Superior temporal gyrus (tissue), 1 donor: ENCODE measurements around the gene FAM174C.

ENCODE experiments used
- DNase-seq: peaks from one replicate; pipeline ENCODE4 v3.0.0-alpha.2; 2016; ENCODE audit errors: extremely low spot score

FAM174C gene

DNA sequence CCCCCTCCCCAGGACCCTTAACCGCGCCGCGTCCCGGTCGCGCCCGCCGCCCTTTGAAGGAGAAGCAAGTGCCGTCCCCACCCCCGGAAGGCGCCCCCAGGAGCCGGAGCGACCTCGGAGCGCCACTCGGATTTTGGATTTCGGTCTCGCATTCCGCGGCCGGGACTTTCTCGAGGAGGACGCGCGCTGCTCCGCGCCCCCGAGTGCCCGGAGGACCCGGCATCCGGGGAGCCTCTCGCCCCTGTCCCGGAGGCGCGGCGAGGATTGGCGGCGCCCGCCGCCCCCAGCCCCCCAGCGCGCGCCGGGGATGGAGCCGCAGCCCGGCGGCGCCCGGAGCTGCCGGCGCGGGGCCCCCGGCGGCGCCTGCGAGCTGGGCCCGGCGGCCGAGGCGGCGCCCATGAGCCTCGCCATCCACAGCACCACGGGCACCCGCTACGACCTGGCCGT, 25.3 kb upstream of the FAM174C start:
- no peak for DNase-seq

DNA sequence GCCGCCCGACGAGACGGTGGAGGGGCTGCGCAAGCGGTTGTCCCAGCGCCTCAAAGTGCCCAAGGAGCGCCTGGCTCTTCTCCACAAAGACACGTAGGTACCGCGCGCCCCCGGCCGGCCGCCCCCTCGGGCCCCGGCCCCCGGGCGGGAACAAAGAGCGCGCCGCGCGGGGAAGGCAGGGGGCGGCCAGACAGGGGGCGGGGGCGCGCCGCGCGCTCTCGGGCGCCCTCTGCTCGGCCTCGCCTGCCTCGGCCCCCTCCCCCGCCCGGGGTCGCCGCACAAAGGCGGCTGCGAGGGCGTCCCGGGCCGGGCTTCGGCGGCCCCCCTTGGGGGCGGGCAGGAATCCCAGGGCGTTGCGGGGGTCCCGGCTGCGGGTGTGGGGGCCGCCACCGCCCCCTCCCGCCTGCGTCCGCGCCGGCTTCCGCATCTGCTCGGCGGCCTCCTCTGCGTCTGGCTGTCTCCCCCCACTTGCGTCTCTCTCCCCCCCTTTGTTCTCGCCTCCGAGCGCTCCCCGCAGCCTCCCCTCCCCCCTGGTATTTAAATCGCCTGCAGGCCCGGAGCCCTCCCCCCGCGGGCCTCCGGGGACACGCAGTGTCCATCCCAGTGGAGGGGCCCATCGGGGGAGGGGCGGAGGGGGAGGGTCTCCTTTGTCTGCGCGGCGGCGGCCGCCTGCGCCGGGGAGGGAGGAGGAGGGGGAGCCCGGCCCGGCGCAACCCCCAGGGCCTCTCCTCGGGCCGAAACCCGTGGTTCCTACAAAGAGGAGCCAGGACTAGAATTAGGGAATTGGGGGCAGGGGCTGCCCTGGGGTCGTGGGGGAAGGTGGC, 24.7 kb upstream of the FAM174C start:
- peak; percentile 30 for DNase-seq

DNA sequence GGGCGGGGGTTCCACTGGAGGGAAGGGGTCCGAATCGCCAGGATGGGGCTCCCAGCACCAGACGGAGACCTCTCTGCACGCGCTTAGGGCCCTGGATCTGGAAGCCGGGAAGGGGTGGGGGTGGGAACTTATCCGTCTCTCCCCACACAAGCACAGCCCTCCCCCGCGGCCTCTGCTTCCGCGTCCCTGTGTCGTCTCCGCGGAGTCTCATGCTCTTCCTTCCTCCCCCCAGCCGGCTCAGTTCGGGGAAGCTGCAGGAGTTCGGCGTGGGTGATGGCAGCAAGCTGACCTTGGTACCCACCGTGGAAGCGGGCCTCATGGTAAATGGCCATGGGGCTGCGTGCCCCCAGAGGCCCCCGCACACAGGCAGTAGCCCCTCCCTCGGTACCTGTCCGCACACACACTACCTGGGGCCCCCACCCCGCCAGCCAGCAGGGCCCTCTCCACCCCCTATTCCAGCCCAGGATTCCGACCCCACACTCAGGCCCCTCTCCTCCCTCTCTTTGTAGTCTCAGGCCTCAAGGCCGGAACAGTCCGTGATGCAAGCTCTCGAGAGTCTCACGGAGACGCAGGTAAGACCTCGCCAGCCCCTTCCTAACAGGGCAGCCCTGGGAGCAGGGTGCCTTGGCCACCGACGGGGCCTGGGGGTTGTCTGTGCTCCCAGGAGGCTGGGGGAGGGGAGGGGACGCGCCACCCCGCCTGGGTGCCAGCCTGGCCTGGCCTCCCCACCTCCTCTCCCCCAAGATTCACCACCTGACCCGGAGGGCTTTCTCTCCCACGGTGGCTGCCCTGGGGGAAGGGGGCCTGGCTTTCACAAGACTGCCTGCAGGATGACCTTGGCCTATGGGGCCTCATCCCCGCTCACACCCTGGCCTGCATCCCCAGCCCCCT, 23.8 kb upstream of the FAM174C start:
- DNase-seq: peak; percentile 60

DNA sequence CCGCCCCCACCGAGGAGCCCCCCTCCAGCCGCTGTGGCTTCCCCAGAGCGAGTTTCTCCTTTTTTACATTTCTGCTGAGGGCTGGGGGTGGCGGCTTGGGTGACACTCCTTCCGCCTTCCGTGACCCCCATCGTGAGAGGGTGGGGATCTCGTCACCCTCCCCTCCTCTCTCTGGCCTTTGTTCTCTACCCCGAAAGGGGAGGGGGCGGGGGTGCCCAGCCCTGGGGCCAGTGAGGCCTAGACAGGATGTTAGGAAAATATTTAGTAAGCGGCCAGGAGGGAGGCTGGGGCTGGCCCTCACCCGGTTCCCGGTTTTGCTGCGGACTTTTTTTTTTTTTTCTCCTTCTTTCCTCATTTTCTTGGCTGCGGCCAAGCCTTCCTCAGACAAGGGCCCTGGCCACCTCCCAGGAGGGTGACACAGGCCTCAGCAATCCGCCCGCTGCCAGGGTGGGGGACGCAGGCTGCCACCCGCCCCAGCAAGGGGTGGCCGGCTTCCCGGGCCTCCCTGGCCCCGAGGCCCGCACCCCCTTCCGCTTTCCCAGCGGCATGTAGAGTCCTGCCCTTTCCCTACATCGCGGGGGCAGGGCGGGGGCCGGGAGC, 23.0 kb upstream of the FAM174C start:
- DNase-seq: peak; percentile 74

DNA sequence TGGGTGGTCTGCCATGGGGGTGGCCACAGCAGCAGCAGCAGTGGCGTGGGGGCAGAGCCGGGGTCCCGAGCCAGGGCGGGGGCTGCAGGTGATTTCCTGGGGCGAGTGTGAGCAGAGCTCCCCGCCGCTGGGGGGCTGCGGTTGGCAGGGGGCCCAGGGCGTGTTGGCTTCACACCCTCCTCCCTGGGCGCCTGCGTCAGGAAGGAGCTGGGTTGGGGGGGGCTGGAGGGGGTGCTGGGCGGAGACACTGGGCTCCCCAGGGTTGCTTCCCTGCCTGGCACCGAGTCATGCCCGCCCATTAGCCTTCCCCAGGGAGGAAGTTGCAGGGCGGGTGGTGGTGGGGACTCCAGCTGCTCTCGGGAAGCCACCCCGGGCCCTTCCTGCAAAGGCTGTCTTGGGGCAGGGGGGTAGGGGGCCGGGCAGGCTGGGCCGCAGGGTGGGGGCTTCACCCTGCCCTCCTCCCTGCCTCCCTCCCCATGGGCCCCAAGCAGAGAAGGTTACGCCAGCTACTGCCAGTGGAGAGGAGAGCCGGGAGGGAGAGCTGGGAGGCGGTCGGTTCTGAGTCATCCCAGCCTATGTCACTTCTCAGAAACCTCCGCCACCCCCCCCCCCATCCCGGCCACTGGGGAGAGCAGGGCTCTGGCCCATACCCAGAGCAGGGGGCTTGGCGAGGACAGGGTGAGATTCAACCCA, 22.4 kb upstream of the FAM174C start:
- peak; percentile 80 for DNase-seq

DNA sequence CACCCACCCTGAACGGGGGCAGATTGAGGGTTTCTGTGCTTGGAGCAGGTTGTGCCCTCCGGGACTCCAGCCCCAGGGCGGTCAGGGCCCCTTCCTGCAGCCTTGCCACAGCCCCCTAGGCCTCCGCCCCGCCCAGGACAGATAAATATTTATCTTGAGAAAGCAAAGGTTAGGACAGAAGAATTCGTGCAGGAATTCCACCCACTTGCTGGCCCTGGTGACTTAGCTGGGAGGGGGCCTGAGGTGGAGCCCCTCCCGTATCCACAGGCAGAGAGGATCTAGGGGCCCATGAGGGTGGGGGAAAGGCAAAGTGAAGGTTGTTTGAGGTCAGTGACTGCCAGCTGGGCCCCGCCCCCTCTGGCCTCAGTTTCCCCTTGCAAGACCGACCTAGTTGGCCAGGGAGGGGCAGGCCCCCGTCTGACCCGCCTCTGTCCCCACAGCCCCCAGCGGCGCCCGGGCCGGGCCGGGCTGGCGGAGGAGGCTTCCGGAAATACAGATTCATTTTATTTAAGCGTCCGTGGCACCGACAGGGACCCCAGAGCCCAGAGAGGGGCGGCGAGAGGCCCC, 21.7 kb upstream of the FAM174C start:
- DNase-seq: no peak

DNA sequence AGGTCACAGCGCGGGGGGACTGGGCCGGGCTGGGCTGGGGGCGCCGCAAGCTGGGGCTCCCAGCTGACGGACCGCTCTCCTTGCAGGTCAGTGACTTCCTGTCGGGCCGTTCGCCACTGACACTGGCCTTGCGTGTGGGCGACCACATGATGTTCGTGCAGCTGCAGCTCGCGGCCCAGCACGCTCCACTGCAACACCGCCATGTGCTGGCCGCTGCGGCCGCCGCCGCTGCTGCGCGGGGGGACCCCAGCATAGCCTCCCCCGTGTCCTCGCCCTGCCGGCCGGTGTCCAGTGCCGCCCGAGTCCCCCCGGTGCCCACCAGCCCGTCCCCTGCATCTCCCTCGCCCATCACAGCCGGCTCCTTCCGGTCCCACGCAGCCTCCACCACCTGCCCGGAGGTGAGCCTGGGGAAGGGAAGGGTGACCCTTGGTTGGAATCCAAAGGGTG, 21.2 kb upstream of the FAM174C start:
- DNase-seq: peak; percentile 60

DNA sequence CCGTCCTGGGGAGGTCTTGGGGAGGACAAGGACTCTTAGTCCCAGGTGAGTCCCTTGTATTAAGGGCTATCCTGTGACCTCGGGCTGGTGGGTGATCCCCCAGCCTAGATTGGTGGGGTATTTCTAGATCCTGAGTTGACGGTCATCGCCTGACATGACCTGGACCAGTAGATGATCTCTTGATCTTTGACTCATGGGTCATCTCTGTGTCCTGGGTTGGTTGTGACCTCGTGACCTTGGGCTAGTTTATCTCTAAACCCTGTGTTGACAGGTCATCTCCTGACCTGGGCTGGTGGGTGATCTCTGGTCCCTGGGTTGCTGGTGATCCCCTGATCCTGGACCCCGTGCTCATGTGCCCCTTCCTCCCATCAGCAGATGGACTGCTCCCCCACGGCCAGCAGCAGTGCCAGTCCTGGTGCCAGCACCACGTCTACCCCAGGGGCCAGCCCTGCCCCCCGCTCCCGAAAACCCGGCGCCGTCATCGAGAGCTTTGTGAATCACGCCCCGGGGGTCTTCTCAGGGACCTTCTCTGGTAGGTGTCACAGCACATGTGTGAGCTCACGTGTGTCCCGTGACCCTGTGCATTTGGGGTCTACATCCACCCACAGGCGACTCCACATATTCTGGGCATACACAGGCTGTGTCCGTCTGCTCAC, 20.7 kb upstream of the FAM174C start:
- peak; percentile 21 for DNase-seq

DNA sequence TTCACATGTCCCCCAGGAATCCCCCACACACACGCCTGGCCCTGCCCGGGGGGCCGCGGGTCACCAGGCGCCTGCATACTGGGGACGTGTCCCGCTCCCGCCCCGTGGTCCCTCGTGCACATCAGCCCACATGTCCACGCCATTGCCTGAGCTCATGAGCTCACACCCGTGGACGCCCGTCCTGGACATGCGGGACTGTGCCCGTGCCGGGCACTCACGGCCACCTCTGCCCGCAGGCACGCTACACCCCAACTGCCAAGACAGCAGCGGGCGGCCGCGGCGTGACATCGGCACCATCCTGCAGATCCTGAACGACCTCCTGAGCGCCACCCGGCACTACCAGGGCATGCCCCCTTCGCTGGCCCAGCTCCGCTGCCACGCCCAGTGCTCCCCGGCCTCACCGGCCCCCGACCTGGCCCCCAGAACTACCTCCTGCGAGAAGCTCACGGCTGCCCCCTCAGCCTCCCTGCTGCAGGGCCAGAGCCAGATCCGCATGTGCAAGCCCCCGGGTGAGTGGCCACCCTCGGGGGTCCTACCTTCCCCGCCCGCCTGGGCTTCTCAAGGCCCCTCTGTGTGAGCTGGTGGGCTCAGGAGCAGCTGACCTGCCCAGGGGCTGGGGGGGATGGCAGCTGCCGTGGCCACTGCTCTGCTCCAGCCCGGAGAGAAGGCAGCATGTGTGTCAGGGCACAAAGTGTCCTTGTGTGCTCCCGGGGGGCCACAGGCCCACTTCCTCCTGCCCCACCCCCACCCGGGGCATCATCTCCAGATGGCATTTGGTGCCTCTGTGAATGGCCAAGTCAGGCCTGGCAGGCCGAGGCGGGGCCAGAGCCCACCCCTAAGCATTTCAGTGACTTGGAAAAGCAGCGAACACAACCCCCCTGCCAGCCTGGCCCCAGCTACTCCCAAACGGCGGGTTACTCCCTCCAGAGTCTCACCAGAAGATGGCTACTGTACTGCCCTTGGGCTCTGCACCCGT, 19.9 kb upstream of the FAM174C start:
- DNase-seq: peak; percentile 79

DNA sequence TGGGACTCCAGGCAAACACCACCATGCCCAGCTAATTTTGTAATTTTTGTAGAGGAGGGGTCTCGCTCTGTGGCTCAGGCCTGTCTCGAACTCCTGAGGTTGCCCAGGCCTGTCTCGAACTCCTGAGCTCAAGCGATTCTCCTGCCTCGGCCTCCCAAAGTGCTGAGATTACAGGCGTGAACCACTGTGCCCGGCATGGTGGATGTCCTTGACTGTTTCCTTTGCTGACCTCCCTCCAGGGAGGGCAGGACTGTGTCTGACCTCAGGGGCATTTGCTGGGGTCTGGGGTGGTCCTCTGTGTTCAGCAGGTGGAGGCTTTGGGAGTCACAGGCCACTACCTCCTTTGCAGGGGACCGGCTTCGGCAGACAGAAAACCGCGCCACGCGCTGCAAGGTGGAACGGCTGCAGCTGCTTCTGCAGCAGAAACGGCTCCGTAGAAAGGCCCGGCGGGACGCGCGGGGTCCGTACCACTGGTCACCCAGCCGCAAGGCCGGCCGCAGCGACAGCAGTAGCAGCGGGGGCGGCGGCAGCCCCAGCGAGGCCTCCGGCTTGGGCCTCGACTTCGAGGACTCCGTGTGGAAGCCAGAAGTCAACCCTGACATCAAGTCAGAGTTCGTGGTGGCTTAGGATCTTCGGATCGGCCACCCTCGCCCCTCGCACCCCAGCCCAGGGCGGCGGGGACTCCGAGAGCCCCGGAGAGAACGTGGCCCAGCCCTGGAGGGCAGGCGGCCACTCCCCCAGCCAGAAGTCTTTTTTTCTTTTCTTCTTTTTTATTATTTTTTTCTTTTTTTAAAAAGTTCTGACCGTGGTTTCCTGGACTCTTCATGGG, 18.5 kb upstream of the FAM174C start:
- DNase-seq: no peak

DNA sequence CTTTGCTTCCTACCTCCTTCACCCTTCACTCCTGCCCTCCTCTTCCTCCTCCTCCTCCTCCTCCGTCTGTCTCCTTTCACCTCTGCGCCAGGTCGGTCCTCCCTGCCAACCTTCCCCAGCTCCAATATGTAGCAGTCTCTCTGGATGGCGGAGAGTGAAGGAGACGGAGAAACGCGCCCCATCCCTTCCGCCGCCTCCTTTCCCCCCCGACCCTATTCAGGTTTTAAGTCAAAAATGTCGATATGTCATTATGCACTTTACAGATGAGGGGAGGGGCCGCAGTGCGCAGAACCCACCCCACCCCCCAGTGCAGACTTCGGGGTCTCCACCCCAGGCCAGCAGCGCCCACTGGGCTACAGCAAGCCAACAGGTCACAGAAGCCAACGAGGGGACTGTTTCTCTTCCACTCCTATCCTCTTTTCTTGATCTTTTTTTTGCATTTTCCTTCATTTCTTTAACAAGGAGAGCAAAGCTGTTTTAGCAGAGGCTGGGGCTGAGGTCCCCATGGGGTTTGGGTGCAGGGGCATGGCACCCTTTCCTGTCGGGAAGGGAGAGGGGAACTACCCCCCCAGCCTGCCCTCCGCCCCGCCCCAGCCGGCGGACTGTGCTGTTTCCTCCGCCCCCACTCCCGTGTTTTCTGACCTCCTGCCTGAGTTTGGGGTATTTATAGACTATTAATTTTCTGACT, 17.7 kb upstream of the FAM174C start:
- no peak for DNase-seq

DNA sequence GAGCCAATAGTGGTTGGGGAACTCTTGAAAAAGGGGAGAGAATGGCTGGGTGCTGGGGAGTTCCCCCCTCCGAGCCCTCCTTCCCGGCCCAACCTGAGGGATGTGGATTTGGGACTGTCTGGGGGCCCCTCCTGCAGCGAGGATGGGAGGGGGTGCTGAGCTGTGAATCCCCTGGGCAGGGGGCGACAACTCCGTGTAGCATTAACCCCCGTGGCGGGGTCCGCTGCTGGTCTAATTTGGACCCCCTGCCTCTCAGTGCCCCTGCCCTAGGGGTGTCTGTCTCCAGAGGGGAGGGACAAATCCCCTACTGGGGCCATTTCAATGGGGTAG, 17.2 kb upstream of the FAM174C start:
- no peak for DNase-seq

DNA sequence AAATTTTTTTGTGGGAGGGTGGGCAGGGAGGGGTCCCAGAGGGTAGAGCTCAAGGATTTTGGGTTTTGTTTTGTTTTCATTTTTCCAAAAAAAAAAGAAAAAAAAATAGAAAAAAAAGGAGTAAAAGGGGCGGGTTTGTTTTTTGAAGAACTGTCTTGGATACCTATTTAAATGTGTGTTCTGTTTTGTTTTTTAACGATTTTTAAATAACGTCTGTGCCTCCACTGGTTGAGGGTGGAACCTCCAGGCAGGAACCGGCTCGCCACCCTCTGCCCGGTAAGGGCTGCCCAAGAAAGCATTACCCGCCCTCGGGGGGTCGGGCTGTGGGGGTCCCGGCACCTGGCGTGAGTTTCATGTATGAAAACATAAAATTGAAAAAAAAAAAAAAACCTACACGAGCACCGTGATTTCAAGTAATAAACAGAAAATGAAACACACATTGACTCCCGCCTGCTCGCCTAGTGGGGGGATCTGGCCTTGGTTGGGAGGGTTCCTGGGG, 16.6 kb upstream of the FAM174C start:
- DNase-seq: no peak

DNA sequence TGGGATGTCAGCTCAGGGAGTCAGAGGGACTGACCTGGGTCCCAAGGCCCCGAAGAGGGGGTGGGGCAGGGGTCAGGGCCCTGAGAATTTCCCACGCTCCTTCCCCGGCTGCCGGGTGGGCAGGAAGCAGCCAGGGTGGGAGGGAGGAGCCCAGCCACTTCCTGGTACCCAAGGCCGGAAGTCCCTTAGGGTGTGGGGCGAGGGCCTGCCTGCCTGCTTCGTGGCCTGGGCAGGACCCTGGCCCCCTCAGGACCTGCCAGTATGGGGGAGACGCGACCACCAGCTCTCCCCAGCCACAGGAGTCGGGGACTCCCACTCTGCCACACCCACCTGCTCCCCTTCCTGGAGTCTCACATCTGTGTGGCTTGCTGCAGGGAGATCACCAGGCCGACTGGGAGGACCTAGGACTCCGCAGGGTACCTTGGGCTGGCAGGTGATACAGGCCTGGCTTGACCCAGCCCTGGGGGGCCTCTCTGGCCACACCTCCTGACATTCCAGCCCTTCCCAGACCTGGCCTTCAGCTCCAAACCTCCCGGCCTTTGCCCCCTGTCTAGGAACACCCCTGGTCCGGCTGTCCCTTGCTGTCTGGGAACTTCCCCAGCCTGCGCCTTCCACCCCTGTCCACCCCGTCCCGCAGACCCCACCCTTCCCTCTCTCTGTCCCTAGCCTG, 16.0 kb upstream of the FAM174C start:
- DNase-seq: no peak

DNA sequence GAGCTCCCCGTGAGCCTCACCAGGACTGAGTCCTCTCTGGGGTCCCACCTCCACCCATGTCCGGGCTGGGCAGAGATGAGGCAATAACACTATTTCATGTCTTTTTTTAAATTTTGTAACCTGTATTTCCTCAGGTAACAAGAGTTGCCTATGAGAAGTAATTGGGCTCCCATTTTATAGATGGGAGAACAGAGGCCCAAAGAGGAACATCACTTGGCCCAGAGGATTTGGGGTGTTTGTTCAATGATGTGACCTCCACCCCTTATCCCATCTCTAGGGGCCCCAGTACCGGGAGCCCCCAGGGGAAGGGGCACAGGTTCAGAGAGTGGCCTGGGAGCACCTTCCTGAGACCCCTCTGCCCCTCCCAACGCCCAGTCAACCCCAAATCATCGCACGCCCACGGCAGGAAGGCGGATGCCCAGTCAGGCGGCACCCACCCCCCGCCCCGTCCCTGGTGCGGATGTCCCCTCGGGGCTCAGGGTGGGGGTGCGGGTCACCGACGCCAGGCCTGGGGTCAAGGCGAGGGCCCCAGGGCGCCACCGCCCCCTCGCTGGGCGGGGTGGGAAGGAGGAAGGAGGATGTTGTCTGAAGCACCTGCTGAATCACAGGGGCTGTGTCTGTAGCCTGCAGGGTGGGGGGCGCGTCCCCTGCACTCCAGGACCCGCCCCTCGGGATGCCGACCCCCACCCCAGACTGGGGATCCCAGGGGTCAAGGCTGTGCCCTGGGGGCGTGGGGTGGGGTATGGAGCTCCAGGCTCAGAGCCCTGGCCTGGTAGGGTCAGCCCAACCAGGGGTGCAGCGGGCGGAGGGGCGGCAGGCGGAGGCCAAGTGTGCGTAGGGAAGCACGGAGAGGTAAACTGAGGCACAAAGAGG, 15.2 kb upstream of the FAM174C start:
- no peak for DNase-seq

DNA sequence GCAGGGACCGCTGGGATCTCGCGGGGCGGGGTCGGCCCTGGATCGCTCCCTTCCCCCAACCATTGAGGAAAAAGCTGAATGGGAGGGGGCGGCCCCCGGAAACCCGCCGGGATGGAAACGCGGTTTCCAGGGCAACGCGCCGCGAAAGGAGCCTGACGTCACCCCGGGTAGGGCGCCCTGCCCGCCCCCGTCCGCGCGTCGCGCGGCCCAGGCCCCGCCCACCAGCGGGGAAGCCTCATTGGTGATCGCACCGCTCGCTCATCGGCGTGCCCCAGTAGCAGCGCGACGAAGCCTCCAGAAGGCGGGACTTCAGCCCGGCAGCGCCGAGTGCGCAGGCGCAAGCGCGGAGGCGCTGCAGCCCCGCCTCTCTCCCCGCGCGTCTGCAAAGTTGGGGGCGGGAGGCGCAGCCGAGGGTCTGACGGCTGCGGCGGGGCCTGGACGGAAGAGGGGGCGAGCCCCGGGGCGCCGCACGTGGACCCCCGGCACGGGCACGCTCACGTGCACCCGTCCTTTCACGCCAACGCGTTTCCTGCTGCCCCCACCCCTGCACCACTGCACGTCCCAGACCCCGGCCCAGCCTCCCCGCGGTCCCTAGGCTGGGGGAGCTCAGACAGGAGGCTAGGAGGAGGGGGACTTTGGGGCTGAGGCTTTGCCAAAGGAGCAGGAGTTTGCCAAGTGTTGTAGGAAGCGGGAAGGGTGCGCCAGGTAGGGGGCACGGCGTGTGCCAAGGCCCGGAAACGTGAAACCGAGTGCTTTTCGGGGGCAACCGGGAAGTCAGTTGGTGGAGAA, 14.4 kb upstream of the FAM174C start:
- DNase-seq: peak; percentile 97
